22Rv1 (cell line): Measurements from ENCODE around the gene FUS.

Experiments used
- CTCF ChIP-seq: fragments of 450-650 bp; IDR thresholded peaks from 2 replicates; pipeline ENCODE4 v1.5.1; 2017; ENCODE audit warnings: mild to moderate bottlenecking
- ZFX ChIP-seq: fragments of 450-650 bp; IDR thresholded peaks from 2 replicates; pipeline ENCODE4 v1.6.1; 2017; ENCODE audit warnings: antibody characterized with exemption, borderline replicate concordance

GRCh38 chr16:31219154-31219741, 39.3 kb downstream of the FUS start:
- TF ChIP-seq CTCF = no peak
- no peak for TF ChIP-seq ZFX
